ENCODE data around the gene SCMH1. TPM values are rescaled to one million over a fixed set of nuclear protein-coding genes. Genes with fewer than 3 reads are reported as not detected.

The SCMH1 gene
- total RNA-seq, 1 experiment from 2014 or later: 42.7 TPM

GRCh38 chr1:41021526-41022308, 220.4 kb downstream of the SCMH1 start, which contains the start of gene SLFNL1:
Gene SLFNL1, minus strand, starts transcription at chr1:41021725. Its CDS starts 1,065 bp downstream, at chr1:41020660.
- ATAC-seq: peak; percentile 35
- in situ Hi-C loops (cut with HindIII; ENCODE audit: low pct_unique_long_range_greater_than_20kb, low sequenced_read_pairs) (no loop called here), intact Hi-C loops (cut with micrococcal nuclease; ENCODE audit: unreplicated experiment) (no loop called here)
- no peak for DNase-seq (ENCODE audit: low read depth, low spot score)
- ChIA-PET CTCF (interaction anchor here (0.6 kb wide), 1 partner anchor 226 kb away, joined by 9 read pairs; no protein-coding TSS in a partner anchor), POLR2A (interaction anchor here (0.7 kb wide), 1 partner anchor 55 kb away, joined by 3 read pairs; no protein-coding TSS in a partner anchor)
- H3K4me3 ChIP-seq (ENCODE audit: low read depth in 2 of 2, low read length in 2 of 2): no peak within 1 kb of the TSS
- H3K4me1 ChIP-seq (ENCODE audit: control insufficient read depth, insufficient read depth, low read length): peaks cover 31% of the 10 kb centered on the region
- H3K36me3 ChIP-seq (ENCODE audit: control insufficient read depth, insufficient read depth, low read length): no peaks in the 10 kb centered on the region
- no TSS peak for BruUV-seq (replicated peaks)
- TF ChIP-seq TCF7L2 (IDR thresholded peaks at IDR 0.05; ENCODE audit: low read depth, low read length) (no peak), REST (IDR thresholded peaks at IDR 0.05; ENCODE audit: insufficient read depth in 1 of 2, low read depth in 2 of 2, low read length in 1 of 2) (no peak), CTCF (IDR thresholded peaks at IDR 0.05) (no peak), SIN3A (IDR thresholded peaks at IDR 0.05; ENCODE audit: borderline replicate concordance, insufficient read depth, low read depth, low read length) (no peak), POLR2AphosphoS5 (IDR thresholded peaks at IDR 0.05; ENCODE audit: low read depth, low read length) (peak; percentile 64)
- H3K27ac ChIP-seq (ENCODE audit: low read length): peak within 1 kb of the TSS; percentile 65
- no peaks in the 10 kb centered on the region for H3K9me3 ChIP-seq (ENCODE audit: control insufficient read depth, insufficient read depth, low read depth, low read length)
- no peaks in the 10 kb centered on the region for H3K27me3 ChIP-seq (ENCODE audit: control insufficient read depth, insufficient read depth, low read length)

- Histone ChIP-seq H3K27ac (ENCODE audit: low read length) (peak overlapping the region; percentile 65), H3K9me3 (ENCODE audit: control insufficient read depth, insufficient read depth, low read depth, low read length) (no peaks in the 10 kb centered on the region), H3K4me3 (ENCODE audit: low read depth in 2 of 2, low read length in 2 of 2) (no peak overlapping the region), H3K27me3 (ENCODE audit: control insufficient read depth, insufficient read depth, low read length) (no peaks in the 10 kb centered on the region), H3K36me3 (ENCODE audit: control insufficient read depth, insufficient read depth, low read length) (0 out of 2 replicates have a peak, but pooled peaks cover 3% of the 10 kb centered on the region), H3K4me1 (ENCODE audit: control insufficient read depth, insufficient read depth, low read length) (peaks cover 31% of the 10 kb centered on the region)
- in situ Hi-C loops (cut with HindIII; ENCODE audit: low pct_unique_long_range_greater_than_20kb, low sequenced_read_pairs) (no loop called here), intact Hi-C loops (cut with micrococcal nuclease; ENCODE audit: unreplicated experiment) (no loop called here)
- TF ChIP-seq REST (IDR thresholded peaks at IDR 0.05; ENCODE audit: insufficient read depth in 1 of 2, low read depth in 2 of 2, low read length in 1 of 2): no peak
- no peak for TF ChIP-seq CTCF (IDR thresholded peaks at IDR 0.05)
- TF ChIP-seq TCF7L2 (IDR thresholded peaks at IDR 0.05; ENCODE audit: low read depth, low read length): no peak
- TF ChIP-seq SIN3A (IDR thresholded peaks at IDR 0.05; ENCODE audit: borderline replicate concordance, insufficient read depth, low read depth, low read length): no peak
- TF ChIP-seq POLR2AphosphoS5 (IDR thresholded peaks at IDR 0.05; ENCODE audit: low read depth, low read length): no peak
- DNase-seq (ENCODE audit: low read depth, low spot score): no peak
- POLR2A ChIA-PET: no interaction called here
- ATAC-seq: 0 out of 2 replicates have a peak, but pooled peaks have one; percentile 2
- BruUV-seq (replicated peaks): no TSS peak
- CTCF ChIA-PET: no interaction called here
Measured at GRCh38 chr1:41020654-41021053, 221.5 kb downstream of the SCMH1 start.

Measured in Panc1 (cell line).